Epithelial cell of proximal tubule (primary cell): ENCODE measurements around the gene DAB2IP. TPM values are rescaled to one million over a fixed set of nuclear protein-coding genes. Genes with fewer than 3 reads are reported as not detected.

Experiments
- DNase-seq: peaks from one replicate; pipeline ENCODE4 v3.0.0-alpha.2; 2011; ENCODE audit warnings: low read depth
- H3K4me3 ChIP-seq: 2 replicates; pipeline ENCODE4 v1.5.1; 2011; ENCODE audit warnings: low read depth, mild to moderate bottlenecking, low read length
- CTCF ChIP-seq: conservative IDR thresholded peaks from 2 replicates; pipeline ENCODE4 v1.5.1; 2012; ENCODE audit warnings: low read depth, mild to moderate bottlenecking, low read length
- total RNA-seq: library from RNA; depleted of rRNA; stranded (reverse); fragments of >200 nt; gene quantifications from 2 replicates; pipeline ENCODE4 v1.2.3, GENCODE V29; 2015

Gene DAB2IP
- total RNA-seq, 1 donor from 2014 or later: 23.8 TPM

- H3K4me3 ChIP-seq: no peak overlapping the region
- no peak for DNase-seq
- TF ChIP-seq CTCF: no peak
Measured at GRCh38 chr9:121827251-121827967, 176.0 kb downstream of the DAB2IP start.

GRCh38 chr9:121830441-121831140 is 179.2 kb downstream of the DAB2IP start:
- no peak overlapping the region for H3K4me3 ChIP-seq
- no peak for TF ChIP-seq CTCF
- DNase-seq: no peak

GRCh38 chr9:121831869-121832268 is 180.4 kb downstream of the DAB2IP start:
- no peak for TF ChIP-seq CTCF
- no peak for DNase-seq

GRCh38 chr9:121833061-121833460 is 181.6 kb downstream of the DAB2IP start:
- H3K4me3 ChIP-seq: no peak overlapping the region
- DNase-seq: no peak
- no peak for TF ChIP-seq CTCF

More at GRCh38 chr9:121831869-121832268, 180.4 kb downstream of the DAB2IP start:
- H3K4me3 ChIP-seq: no peak overlapping the region

Other genes starting within 250 kb of the DAB2IP start
- gene GGTA1, start 151.8 kb upstream of the DAB2IP start, total RNA-seq: 0.14 TPM in 1 of 2 replicates, not detected in the other